ENCODE measurements around the gene SBNO1. TPM values are rescaled to one million over a fixed set of nuclear protein-coding genes. Genes with fewer than 3 reads are reported as not detected.
A peak's percentile ranks its signal among the peaks of the same experiment; 100 is the strongest.

The SBNO1 gene
- total RNA-seq, 1 donor from 2014 or later: 44.7 TPM

DNA sequence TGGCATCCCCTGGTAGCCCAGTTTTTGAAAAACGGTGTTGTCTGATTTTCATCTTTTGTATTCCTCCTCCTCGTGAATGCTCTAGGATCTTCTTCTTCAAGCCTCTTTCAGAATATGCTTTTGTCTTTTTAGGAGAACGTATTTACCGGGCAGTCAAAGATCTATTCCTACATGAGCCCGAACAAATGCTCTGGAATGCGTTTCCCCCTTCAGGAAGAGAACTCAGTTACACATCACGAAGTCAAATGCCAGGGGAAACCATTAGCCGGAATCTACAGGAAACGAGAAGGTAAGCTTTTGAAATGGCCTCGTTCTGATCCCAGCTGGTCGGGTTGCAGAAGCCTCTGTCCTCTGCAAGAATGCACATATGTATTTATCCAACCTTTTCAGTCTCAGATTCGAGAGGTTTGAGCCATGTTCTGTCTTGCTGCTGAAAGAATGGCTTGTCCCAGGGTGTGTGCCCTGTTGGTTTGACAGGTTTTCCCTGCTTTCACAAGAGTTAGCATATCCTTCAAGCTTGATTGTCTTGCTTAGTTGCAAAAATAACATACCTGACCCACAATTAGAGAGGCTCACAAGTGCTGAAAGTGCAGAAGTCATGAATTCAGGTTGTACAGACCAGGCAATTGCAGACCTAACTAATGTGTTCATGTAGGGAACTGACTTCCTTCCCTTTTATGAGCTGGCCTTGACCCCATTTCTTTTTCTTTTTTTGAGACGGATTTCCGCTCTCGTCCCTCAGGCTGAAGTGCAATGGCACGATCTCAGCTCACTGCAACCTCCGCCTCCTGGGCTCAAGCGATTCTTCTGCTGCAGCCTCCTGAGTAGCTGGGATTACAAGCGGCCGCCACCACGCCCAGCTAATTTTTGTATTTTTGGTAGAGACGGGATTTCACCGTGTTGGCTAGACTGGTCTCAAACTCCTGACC, 26.1 kb upstream of the SBNO1 start:
- Mint-ChIP-seq H3K9me3 (ENCODE audit: unreplicated experiment) (no peaks in the 10 kb centered on the region), H3K4me1 (ENCODE audit: unreplicated experiment) (peaks cover 23% of the 10 kb centered on the region), H3K36me3 (ENCODE audit: low read depth, unreplicated experiment) (peaks cover 34% of the 10 kb centered on the region), H3K27ac (ENCODE audit: unreplicated experiment) (peak overlapping the region; percentile 91), H3K27me3 (ENCODE audit: unreplicated experiment) (peaks cover 15% of the 10 kb centered on the region), H3K4me3 (ENCODE audit: unreplicated experiment) (peak overlapping the region; percentile 94)
- TF ChIP-seq, protein P1, sequence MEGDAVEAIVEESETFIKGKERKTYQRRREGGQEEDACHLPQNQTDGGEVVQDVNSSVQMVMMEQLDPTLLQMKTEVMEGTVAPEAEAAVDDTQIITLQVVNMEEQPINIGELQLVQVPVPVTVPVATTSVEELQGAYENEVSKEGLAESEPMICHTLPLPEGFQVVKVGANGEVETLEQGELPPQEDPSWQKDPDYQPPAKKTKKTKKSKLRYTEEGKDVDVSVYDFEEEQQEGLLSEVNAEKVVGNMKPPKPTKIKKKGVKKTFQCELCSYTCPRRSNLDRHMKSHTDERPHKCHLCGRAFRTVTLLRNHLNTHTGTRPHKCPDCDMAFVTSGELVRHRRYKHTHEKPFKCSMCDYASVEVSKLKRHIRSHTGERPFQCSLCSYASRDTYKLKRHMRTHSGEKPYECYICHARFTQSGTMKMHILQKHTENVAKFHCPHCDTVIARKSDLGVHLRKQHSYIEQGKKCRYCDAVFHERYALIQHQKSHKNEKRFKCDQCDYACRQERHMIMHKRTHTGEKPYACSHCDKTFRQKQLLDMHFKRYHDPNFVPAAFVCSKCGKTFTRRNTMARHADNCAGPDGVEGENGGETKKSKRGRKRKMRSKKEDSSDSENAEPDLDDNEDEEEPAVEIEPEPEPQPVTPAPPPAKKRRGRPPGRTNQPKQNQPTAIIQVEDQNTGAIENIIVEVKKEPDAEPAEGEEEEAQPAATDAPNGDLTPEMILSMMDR (IDR thresholded peaks at IDR 0.05; ENCODE audit: unreplicated experiment): no peak
- DNase-seq (ENCODE audit: low spot score): peak; percentile 5

DNA sequence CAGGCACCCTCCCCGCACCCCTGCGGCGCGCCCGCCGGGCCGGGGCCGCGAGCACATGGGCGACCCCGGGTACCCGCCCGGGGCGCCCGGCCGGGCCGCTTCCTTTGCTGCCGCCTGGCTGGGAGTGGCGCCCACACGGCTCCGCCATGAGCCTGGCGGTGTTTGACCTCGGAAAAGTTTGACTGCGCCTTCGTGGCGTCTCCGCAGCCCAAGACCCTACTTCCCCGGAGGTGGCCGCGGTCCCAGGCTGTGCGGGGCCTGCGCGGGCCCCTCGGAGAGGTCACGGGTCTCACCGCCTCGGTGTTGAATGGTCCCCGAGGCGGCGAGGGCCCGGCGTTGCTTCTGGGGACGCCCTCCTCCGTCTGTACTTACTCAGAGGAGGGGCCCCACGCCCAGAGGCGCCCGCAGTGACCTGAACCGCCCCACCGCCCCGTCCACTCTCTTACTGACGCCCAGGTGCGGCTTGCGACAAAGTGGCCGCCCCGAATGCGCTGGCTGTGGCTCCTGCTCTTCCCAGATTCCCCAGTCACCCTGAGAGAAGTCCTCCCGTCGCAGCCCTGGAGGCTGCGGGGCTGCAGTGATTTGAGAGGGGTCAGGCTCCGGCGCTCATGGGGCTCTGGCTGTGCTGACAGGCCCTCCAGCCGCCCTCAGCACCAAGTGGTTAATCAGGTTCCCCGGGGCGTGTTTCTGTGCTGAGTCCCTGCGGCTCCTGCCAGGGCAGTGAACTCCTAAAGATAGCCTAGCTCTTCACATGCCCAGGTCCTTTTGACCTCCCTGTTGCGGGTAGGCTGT, 25.1 kb upstream of the SBNO1 start:
- TF ChIP-seq, protein P1 (IDR thresholded peaks at IDR 0.05; ENCODE audit: unreplicated experiment): no peak
- Mint-ChIP-seq H3K4me3 (ENCODE audit: unreplicated experiment) (peak overlapping the region; percentile 94), H3K27me3 (ENCODE audit: unreplicated experiment) (peaks cover 11% of the 10 kb centered on the region), H3K27ac (ENCODE audit: unreplicated experiment) (peak overlapping the region; percentile 91), H3K9me3 (ENCODE audit: unreplicated experiment) (no peaks in the 10 kb centered on the region), H3K36me3 (ENCODE audit: low read depth, unreplicated experiment) (peaks cover 28% of the 10 kb centered on the region), H3K4me1 (ENCODE audit: unreplicated experiment) (peaks cover 23% of the 10 kb centered on the region)
- peak; percentile 28 for DNase-seq (ENCODE audit: low spot score)

DNA sequence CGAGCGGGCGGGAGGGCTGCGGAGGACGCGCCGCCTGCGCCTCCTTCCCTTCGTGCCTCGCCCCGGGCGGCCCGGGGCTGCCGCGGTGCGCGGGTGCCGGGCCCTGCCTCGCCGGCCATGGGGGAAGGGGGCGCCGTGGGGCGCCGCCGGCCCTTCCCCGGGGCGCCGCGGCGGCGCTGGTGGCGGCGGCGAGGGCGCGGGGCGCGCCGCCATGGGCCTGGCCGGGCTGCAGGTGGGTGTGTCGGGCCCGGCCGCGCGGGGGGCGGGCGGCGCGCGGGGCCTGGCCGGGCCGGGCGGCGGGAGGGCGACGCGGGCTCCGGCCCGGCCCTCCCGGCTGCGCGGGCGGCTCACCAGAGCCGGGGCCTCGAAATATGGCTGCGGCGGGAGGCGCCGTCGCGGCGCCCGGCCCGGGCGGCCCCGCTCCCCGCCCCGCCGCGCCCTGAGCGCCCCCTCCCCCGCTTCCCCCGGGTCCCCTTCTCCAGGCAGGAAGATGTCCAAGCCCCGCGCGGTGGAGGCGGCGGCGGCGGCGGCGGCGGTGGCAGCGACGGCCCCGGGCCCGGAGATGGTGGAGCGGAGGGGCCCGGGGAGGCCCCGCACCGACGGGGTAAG, 24.4 kb upstream of the SBNO1 start:
- H3K36me3 Mint-ChIP-seq (ENCODE audit: low read depth, unreplicated experiment): peaks cover 25% of the 10 kb centered on the region
- H3K9me3 Mint-ChIP-seq (ENCODE audit: unreplicated experiment): no peaks in the 10 kb centered on the region
- H3K27ac Mint-ChIP-seq (ENCODE audit: unreplicated experiment): no peak overlapping the region
- peaks cover 11% of the 10 kb centered on the region for H3K27me3 Mint-ChIP-seq (ENCODE audit: unreplicated experiment)
- no peak overlapping the region for H3K4me3 Mint-ChIP-seq (ENCODE audit: unreplicated experiment)
- no peak for DNase-seq (ENCODE audit: low spot score)
- TF ChIP-seq, protein P1 (IDR thresholded peaks at IDR 0.05; ENCODE audit: unreplicated experiment): no peak
- peaks cover 23% of the 10 kb centered on the region for H3K4me1 Mint-ChIP-seq (ENCODE audit: unreplicated experiment)

DNA sequence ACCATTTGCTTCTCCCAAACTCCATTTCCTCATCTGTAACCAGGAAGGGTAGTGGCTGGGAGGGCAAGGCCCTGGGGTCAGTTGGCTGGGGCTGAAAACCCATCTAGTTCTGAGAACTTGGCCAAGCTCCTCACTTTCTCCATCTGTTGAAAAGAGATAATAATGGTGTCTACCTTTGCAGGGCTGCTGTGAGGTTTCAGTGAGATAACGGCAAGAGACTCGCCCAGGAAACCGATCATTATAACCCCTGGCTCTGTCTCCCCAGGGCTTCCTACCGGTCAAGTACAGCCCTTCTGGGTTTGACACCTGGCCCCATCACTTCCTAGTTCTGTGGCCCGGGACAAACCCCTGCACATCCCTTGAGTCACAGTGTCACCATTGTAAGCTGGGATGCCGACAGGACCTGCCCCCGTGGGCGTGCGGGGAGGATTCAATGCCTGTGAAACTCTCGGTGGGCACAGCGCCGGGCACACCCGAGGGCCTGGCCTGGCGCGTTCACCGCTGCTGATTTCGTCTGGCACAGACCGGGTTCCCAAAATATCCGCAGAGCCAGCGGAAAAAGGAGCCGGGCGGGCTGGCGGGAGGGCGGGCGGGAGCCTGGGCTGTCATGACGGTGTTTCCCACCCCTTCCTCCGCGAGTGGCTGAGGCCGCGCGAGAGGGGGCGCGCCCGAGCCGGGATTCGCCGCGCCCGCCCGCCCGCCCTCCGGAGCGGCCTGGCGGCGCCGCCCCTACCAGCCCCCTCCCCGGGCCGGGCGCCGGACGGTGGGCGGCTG, 23.7 kb upstream of the SBNO1 start:
- TF ChIP-seq, protein P1 (IDR thresholded peaks at IDR 0.05; ENCODE audit: unreplicated experiment): no peak
- H3K4me3 Mint-ChIP-seq (ENCODE audit: unreplicated experiment): peak overlapping the region; percentile 88
- H3K27me3 Mint-ChIP-seq (ENCODE audit: unreplicated experiment): peaks cover 11% of the 10 kb centered on the region
- H3K4me1 Mint-ChIP-seq (ENCODE audit: unreplicated experiment): peaks cover 25% of the 10 kb centered on the region
- peak; percentile 77 for DNase-seq (ENCODE audit: low spot score)
- no peaks in the 10 kb centered on the region for H3K9me3 Mint-ChIP-seq (ENCODE audit: unreplicated experiment)
- H3K36me3 Mint-ChIP-seq (ENCODE audit: low read depth, unreplicated experiment): peaks cover 25% of the 10 kb centered on the region
- peak overlapping the region; percentile 65 for H3K27ac Mint-ChIP-seq (ENCODE audit: unreplicated experiment)

Measured in endothelial cell (in vitro differentiated cells).